HCT116 (cell line): Measurements from ENCODE around the gene JAGN1. TPM values are rescaled to one million over a fixed set of nuclear protein-coding genes. Genes with fewer than 3 reads are reported as not detected.

Source experiments
- ATAC-seq: fragments of 200-7000 bp; cut with Tn5 transposase; 2 replicates; pipeline ENCODE4 v1.9.1; 2020; ENCODE audit warnings: mild to moderate bottlenecking, moderate library complexity
- BruUV-seq: library from RNA; stranded (reverse); fragments of 400-500 nt; replicated peaks from 2 replicates; lab custom pipeline; 2021; lab: Mats Ljungman, UMichigan
- CTCF ChIA-PET: fragments of 300-600 bp; sonication (Branson Sonifier 250); formaldehyde crosslinking; loops from one replicate; lab custom pipeline; 2021; ENCODE audit warnings: antibody characterized with exemption; lab: Charles Lee
- POLR2A ChIA-PET: fragments of 300-600, 350-600 bp; sonication (Branson Sonifier 250); formaldehyde crosslinking; loops from one replicate; lab custom pipeline; 2021; ENCODE audit warnings: antibody characterized with exemption; lab: Charles Lee
- RAD21 ChIA-PET, 2 experiments: fragments of 300-600 bp; sonication (Branson Sonifier 250); formaldehyde crosslinking; loops; one replicate each; lab custom pipeline; 2023; ENCODE audit warnings: low total read pairs in 2 of 2; ENCODE audit not compliant: uncharacterized antibody in 2 of 2, unreplicated experiment in 2 of 2, low non-redundant PET in 1 of 2; lab: Charles Lee
- DNase-seq: peaks from one replicate; pipeline ENCODE4 v3.0.0-alpha.2; 2010; ENCODE audit warnings: low read depth, low spot score
- H2AFZ ChIP-seq: fragments of 200-600 bp; shearing (Covaris generic), sonication (generic); 2 replicates; pipeline ENCODE4 v1.6.1; 2017; ENCODE audit warnings: low read depth, mixed run types, mixed read lengths, antibody characterized with exemption, low read length; ENCODE audit not compliant: poor library complexity, severe bottlenecking
- H3K27ac ChIP-seq: 2 replicates; pipeline ENCODE4 v1.5.1; 2012; ENCODE audit warnings: low read depth, low read length
- H3K27me3 ChIP-seq: fragments of 200-600 bp; sonication (generic); 2 replicates; pipeline ENCODE4 v1.6.1; 2016; ENCODE audit warnings: mixed run types, low read length, mixed read lengths; ENCODE audit not compliant: insufficient read depth
- H3K36me3 ChIP-seq, 2 experiments: fragments of 200-500 bp in 1 of 2; fragments of 200-600 bp in 1 of 2; sonication (Bioruptor generic) in 1 of 2; sonication (generic) in 1 of 2; 2 replicates each; pipeline versions ENCODE4 v1.5.1 to v1.6.1; 2014 to 2016; ENCODE audit warnings: low read length in 2 of 2, inconsistent platforms in 1 of 2, mixed read lengths in 1 of 2, mixed run types in 1 of 2; ENCODE audit not compliant: insufficient read depth in 2 of 2, control insufficient read depth in 1 of 2
- H3K4me1 ChIP-seq, 2 experiments: fragments of 200-600 bp in 1 of 2; sonication (generic) in 1 of 2; 2 replicates each; pipeline versions ENCODE4 v1.5.1 to v1.6.1; 2012 to 2017; ENCODE audit warnings: low read length in 2 of 2, inconsistent platforms in 1 of 2, mild to moderate bottlenecking in 1 of 2, mixed read lengths in 1 of 2, mixed run types in 1 of 2, moderate library complexity in 1 of 2; ENCODE audit not compliant: insufficient read depth in 2 of 2, control insufficient read depth in 1 of 2
- H3K4me2 ChIP-seq: fragments of 200-600 bp; sonication (generic); 2 replicates; pipeline ENCODE4 v1.6.1; 2017; ENCODE audit warnings: mixed run types, low read length, mixed read lengths
- H3K4me3 ChIP-seq, 2 experiments: fragments of 200-600 bp in 1 of 2; sonication (generic) in 1 of 2; replicated peaks in 1 of 2; 2 replicates each; pipeline ENCODE4 v1.5.1; 2011 to 2016; ENCODE audit warnings: low read length in 2 of 2, control low read depth in 1 of 2, low read depth in 1 of 2, mild to moderate bottlenecking in 1 of 2, mixed read lengths in 1 of 2, mixed run types in 1 of 2
- H3K79me2 ChIP-seq: fragments of 200-600 bp; sonication (generic); 2 replicates; pipeline ENCODE4 v1.6.1; 2017; ENCODE audit warnings: mild to moderate bottlenecking, mixed run types, low read length, moderate library complexity, mixed read lengths; ENCODE audit not compliant: insufficient read depth
- H3K9ac ChIP-seq: fragments of 200-600 bp; sonication (generic); 2 replicates; pipeline ENCODE4 v1.6.1; 2016; ENCODE audit warnings: low read length, mixed read lengths
- H3K9me2 ChIP-seq: fragments of 200-600 bp; sonication (generic), shearing (Covaris generic); 2 replicates; pipeline ENCODE4 v1.6.1; 2017; ENCODE audit warnings: mixed run types, mild to moderate bottlenecking, moderate library complexity; ENCODE audit not compliant: insufficient read depth
- H3K9me3 ChIP-seq, 2 experiments: fragments of 200-500 bp in 1 of 2; fragments of 200-600 bp in 1 of 2; sonication (Bioruptor generic) in 1 of 2; sonication (generic) in 1 of 2; 2 replicates each; pipeline ENCODE4 v1.6.1; 2014 to 2017; ENCODE audit warnings: low read length in 2 of 2, mixed read lengths in 2 of 2, inconsistent platforms in 1 of 2, low read depth in 1 of 2, mild to moderate bottlenecking in 1 of 2, mixed run types in 1 of 2, moderate library complexity in 1 of 2; ENCODE audit not compliant: control insufficient read depth in 1 of 2, insufficient read depth in 1 of 2
- H4K20me1 ChIP-seq: fragments of 200-600 bp; sonication (generic), shearing (Covaris generic); 2 replicates; pipeline ENCODE4 v1.6.1; 2017; ENCODE audit warnings: mixed run types, mild to moderate bottlenecking, moderate library complexity; ENCODE audit not compliant: insufficient read depth
- CBX3 ChIP-seq: IDR thresholded peaks from 2 replicates; pipeline ENCODE4 v1.6.1; 2012; ENCODE audit warnings: low read depth
- CTCF ChIP-seq, 3 experiments: fragments of 200-600 bp in 1 of 3; sonication (generic) in 1 of 3; IDR thresholded peaks in 2 of 3; conservative IDR thresholded peaks in 1 of 3; 2 replicates each; pipeline ENCODE4 v1.5.1; 2012 to 2017; ENCODE audit warnings: low read depth in 2 of 3, low read length in 2 of 3, antibody characterized with exemption in 1 of 3, borderline replicate concordance in 1 of 3, control low read depth in 1 of 3, mild to moderate bottlenecking in 1 of 3, mixed read lengths in 1 of 3, mixed run types in 1 of 3, moderate library complexity in 1 of 3; ENCODE audit not compliant: insufficient read depth in 1 of 3
- EGR1 ChIP-seq: IDR thresholded peaks from 2 replicates; pipeline ENCODE4 v1.6.1; 2012; ENCODE audit warnings: low read depth
- EZH2 ChIP-seq: fragments of 200-600 bp; sonication (generic); IDR thresholded peaks from 2 replicates; pipeline ENCODE4 v1.6.1; 2017; ENCODE audit warnings: antibody characterized with exemption, mixed run types
- EZH2phosphoT487 ChIP-seq: fragments of 200-600 bp; IDR thresholded peaks from 2 replicates; pipeline ENCODE4 v1.6.1; 2018; ENCODE audit warnings: antibody characterized with exemption, borderline replicate concordance
- FOSL1 ChIP-seq: IDR thresholded peaks from 2 replicates; pipeline ENCODE4 v1.6.1; 2012; ENCODE audit warnings: low read depth
- POLR2A ChIP-seq: IDR thresholded peaks from 2 replicates; pipeline ENCODE4 v1.7.0; 2011; ENCODE audit warnings: borderline replicate concordance; ENCODE audit not compliant: insufficient read depth, insufficient read length; ENCODE audit errors: extremely low read depth
- POLR2AphosphoS5 ChIP-seq: IDR thresholded peaks from 2 replicates; pipeline ENCODE4 v1.6.1; 2011; ENCODE audit warnings: mild to moderate bottlenecking, low read depth, low read length, moderate library complexity
- REST ChIP-seq: IDR thresholded peaks from 2 replicates; pipeline ENCODE4 v1.6.1; 2012; ENCODE audit warnings: low read depth
- SIN3A ChIP-seq: IDR thresholded peaks from 2 replicates; pipeline ENCODE4 v1.6.1; 2012; ENCODE audit warnings: low read depth
- SP1 ChIP-seq: IDR thresholded peaks from 2 replicates; pipeline ENCODE4 v1.6.1; 2012; ENCODE audit warnings: low read depth
- SRF ChIP-seq: IDR thresholded peaks from 2 replicates; pipeline ENCODE4 v1.6.1; 2012; ENCODE audit warnings: low read depth
- TCF7L2 ChIP-seq: IDR thresholded peaks from 2 replicates; pipeline ENCODE4 v1.7.0; 2011; ENCODE audit warnings: borderline replicate concordance, inconsistent platforms; ENCODE audit not compliant: insufficient read depth, insufficient read length; ENCODE audit errors: extremely low read depth
- ZBTB33 ChIP-seq: IDR thresholded peaks from 2 replicates; pipeline ENCODE4 v1.6.1; 2011; ENCODE audit warnings: mild to moderate bottlenecking, low read length, moderate library complexity; ENCODE audit not compliant: insufficient replicate concordance; ENCODE audit errors: extremely low read depth
- intact Hi-C: fragments of 100-400 bp; cut with micrococcal nuclease; formaldehyde crosslinking; loops from 2 replicates; pipeline ENCODE4 v1.10.0; 2022
- total RNA-seq: library from RNA; stranded (reverse); gene quantifications from one replicate; pipeline ENCODE4 v1.2.1, GENCODE V29; 2021; ENCODE audit not compliant: unreplicated experiment

JAGN1 gene
- total RNA-seq, 1 experiment from 2014 or later = 33.4 TPM

GRCh38 chr3:9918261-9919038 lies 28.0 kb downstream of the JAGN1 start:
- DNase-seq = no peak
- CTCF ChIA-PET = no interaction called here
- H3K9me3 ChIP-seq = no peaks in the 10 kb centered on the region
- RAD21 ChIA-PET = no interaction called here
- H3K4me2 ChIP-seq = no peak overlapping the region
- no peaks in the 10 kb centered on the region for H3K27me3 ChIP-seq
- H4K20me1 ChIP-seq = no peaks in the 10 kb centered on the region
- POLR2A ChIA-PET = no interaction called here
- no peaks in the 10 kb centered on the region for H3K79me2 ChIP-seq
- BruUV-seq = no TSS peak
- H3K9me2 ChIP-seq = no peaks in the 10 kb centered on the region
- H3K9ac ChIP-seq = no peak overlapping the region
- H3K4me3 ChIP-seq = no peak overlapping the region
- H3K36me3 ChIP-seq = no peaks in the 10 kb centered on the region
- no peak for ATAC-seq
- TF ChIP-seq SP1 (no peak), CBX3 (no peak), FOSL1 (no peak), CTCF (IDR thresholded peaks at IDR 0.05 in 2 of 3, conservative IDR thresholded peaks at IDR 0.05 in 1 of 3; ENCODE audit: borderline replicate concordance in 1 of 3, insufficient read depth in 1 of 3, low read depth in 2 of 3, low read length in 2 of 3) (no peak), POLR2A (no peak), POLR2AphosphoS5 (no peak), EZH2phosphoT487 (no peak), TCF7L2 (no peak), REST (no peak), EGR1 (no peak), SRF (no peak), EZH2 (no peak), ZBTB33 (no peak), SIN3A (no peak)
- H2AFZ ChIP-seq = no peak overlapping the region
- H3K4me1 ChIP-seq = peaks cover 6 to 18% of the 10 kb centered on the region in 2 experiments; a peak in 3 of 4 replicates
- H3K27ac ChIP-seq = no peak overlapping the region
- intact Hi-C loops = no loop called here
